ENCODE measurements around the gene MAST4.

The MAST4 gene

DNA sequence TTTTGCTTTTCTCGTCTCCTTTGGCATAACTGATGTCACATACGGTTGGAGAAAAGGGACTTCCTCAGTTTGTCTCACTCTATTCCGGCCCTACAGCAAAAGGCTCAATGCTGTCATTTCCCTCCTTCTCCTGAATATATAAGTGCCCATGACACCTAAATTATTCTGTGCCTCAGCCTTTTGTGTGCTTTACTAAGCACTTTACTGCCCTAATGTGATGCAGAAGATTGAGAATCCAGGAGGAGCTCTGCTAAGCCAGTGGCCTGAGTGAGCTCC, 592.8 kb downstream of the MAST4 start:
- H3K4me3 ChIP-seq (ENCODE audit: low read depth, low read length): no peak overlapping the region
- H3K27ac ChIP-seq (ENCODE audit: low read depth, low read length): no peak overlapping the region

DNA sequence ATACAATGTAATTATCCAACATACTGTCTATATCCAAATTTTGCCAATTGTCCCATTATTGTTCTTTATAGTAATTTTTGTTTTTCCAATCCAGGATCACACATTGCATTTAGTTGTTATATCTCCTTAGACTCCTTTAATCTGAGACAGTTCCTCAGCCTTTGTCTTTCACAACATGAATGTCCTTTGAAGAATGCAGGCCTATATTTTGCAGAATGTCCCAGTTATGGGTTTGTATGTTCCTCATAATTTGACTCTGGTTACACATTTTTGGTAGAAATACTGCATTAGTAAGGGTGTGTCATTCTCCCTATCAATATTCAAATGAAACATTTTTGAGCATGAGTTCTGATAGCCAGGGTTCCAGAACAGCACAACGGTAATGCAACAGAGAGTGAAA, 593.7 kb downstream of the MAST4 start:
- Histone ChIP-seq H3K27ac (ENCODE audit: low read depth, low read length) (no peak overlapping the region), H3K4me1 (ENCODE audit: control insufficient read depth, insufficient read depth, low read length) (peaks cover 13% of the 10 kb centered on the region; the same call in 1 of the 2 replicates), H3K4me3 (ENCODE audit: low read depth, low read length) (no peak overlapping the region), H3K9me3 (ENCODE audit: control insufficient read depth, insufficient read depth, low read length) (no peaks in the 10 kb centered on the region), H3K36me3 (ENCODE audit: control insufficient read depth, insufficient read depth, low read length) (no peaks in the 10 kb centered on the region), H3K27me3 (ENCODE audit: control insufficient read depth, insufficient read depth, low read length) (no peaks in the 10 kb centered on the region), H3K9ac (ENCODE audit: low read depth, low read length) (no peak overlapping the region)

More for the DNA sequence above, 592.8 kb downstream of the MAST4 start:
- Histone ChIP-seq H3K36me3 (ENCODE audit: control insufficient read depth, insufficient read depth, low read length) (no peaks in the 10 kb centered on the region), H3K9ac (ENCODE audit: low read depth, low read length) (no peak overlapping the region), H3K4me1 (ENCODE audit: control insufficient read depth, insufficient read depth, low read length) (peaks cover 13% of the 10 kb centered on the region; the same call in 1 of the 2 replicates), H3K9me3 (ENCODE audit: control insufficient read depth, insufficient read depth, low read length) (no peaks in the 10 kb centered on the region), H3K27me3 (ENCODE audit: control insufficient read depth, insufficient read depth, low read length) (no peaks in the 10 kb centered on the region)

DNA sequence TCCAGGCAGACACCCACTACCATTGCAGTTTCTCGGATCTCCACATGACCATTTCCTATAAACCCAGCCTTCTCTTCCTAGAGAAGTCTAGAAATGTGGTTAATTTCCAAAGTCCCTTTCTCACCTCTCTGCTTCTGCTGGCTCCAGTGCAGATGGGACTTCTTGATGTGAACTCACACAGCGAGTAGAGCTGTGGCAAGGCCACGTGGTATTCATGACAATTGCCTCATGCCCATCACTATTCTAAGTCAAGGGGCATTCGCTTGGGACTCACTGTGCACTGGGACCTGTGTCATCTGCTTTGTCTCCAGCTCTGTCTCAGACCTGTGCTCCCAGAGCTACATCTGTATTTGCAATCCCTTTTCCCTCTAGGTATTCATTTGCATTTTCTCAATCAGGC, 594.2 kb downstream of the MAST4 start:
- Histone ChIP-seq H3K9me3 (ENCODE audit: control insufficient read depth, insufficient read depth, low read length) (no peaks in the 10 kb centered on the region), H3K4me1 (ENCODE audit: control insufficient read depth, insufficient read depth, low read length) (peaks cover 13% of the 10 kb centered on the region; the same call in 1 of the 2 replicates), H3K36me3 (ENCODE audit: control insufficient read depth, insufficient read depth, low read length) (no peaks in the 10 kb centered on the region), H3K4me3 (ENCODE audit: low read depth, low read length) (no peak overlapping the region), H3K27me3 (ENCODE audit: control insufficient read depth, insufficient read depth, low read length) (no peaks in the 10 kb centered on the region), H3K27ac (ENCODE audit: low read depth, low read length) (no peak overlapping the region), H3K9ac (ENCODE audit: low read depth, low read length) (no peak overlapping the region)

DNA sequence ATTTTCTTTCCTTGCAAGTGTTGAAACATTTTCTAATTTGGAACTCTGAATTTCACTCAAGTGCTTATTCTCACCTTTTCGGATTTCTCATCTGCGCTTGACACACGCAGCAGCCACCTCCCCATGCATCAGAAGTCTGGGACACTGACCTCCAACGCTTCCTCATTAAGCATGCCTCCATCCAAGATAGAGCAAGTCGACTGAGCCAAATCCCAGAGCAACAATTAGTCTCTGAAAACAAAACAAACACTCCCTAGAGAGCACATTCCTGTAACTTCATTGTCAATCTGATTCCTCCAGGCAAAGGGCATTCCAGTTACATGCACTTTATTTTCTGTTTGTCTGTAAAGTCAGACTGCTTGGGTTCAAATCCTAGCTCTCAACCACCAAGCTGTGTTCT, 594.7 kb downstream of the MAST4 start:
- H3K36me3 ChIP-seq (ENCODE audit: control insufficient read depth, insufficient read depth, low read length): no peaks in the 10 kb centered on the region
- H3K4me1 ChIP-seq (ENCODE audit: control insufficient read depth, insufficient read depth, low read length): peaks cover 13% of the 10 kb centered on the region; the same call in 1 of the 2 replicates
- H3K9ac ChIP-seq (ENCODE audit: low read depth, low read length): no peak overlapping the region
- no peak overlapping the region for H3K4me3 ChIP-seq (ENCODE audit: low read depth, low read length)
- no peak overlapping the region for H3K27ac ChIP-seq (ENCODE audit: low read depth, low read length)
- H3K27me3 ChIP-seq (ENCODE audit: control insufficient read depth, insufficient read depth, low read length): no peaks in the 10 kb centered on the region
- no peaks in the 10 kb centered on the region for H3K9me3 ChIP-seq (ENCODE audit: control insufficient read depth, insufficient read depth, low read length)

DNA sequence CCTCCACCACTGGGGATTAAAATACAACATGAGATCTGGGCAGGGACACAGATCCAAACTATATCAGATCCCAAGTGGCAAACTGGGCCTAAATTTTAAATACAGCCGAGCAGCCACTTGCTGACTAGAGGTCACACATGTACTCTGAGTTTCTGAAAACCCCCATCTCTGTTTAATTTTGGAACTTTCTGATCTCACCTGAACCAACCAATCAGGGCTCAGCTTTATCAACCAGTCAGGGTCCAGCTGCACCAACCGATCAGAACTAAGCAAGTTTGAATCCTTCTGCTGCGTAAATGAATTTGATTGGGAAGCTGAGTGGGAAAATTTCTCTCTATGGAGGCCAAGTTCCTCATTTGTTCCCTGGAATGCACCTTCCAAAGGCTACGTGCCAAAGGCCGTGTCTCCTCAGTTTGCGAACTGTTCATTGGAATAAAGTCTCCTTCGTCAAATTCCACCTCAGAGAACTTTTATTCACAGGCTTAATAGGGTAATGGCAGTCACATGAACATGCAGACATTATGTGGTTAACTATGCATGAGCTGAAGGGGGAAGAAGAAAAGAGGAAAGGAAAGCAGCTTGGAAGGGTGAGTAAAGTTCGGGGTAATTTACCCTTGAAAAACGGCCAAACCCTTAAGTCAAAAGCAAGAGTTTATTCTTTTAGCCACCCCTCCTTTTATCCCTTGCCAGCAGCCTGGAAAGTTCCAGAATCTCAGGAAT, 596.7 kb downstream of the MAST4 start:
- Histone ChIP-seq H3K9me3 (ENCODE audit: control insufficient read depth, insufficient read depth, low read length) (no peaks in the 10 kb centered on the region), H3K4me3 (ENCODE audit: low read depth, low read length) (no peak overlapping the region), H3K9ac (ENCODE audit: low read depth, low read length) (no peak overlapping the region), H3K36me3 (ENCODE audit: control insufficient read depth, insufficient read depth, low read length) (no peaks in the 10 kb centered on the region), H3K27me3 (ENCODE audit: control insufficient read depth, insufficient read depth, low read length) (no peaks in the 10 kb centered on the region), H3K27ac (ENCODE audit: low read depth, low read length) (no peak overlapping the region), H3K4me1 (ENCODE audit: control insufficient read depth, insufficient read depth, low read length) (peaks cover 13% of the 10 kb centered on the region; the same call in 1 of the 2 replicates)

DNA sequence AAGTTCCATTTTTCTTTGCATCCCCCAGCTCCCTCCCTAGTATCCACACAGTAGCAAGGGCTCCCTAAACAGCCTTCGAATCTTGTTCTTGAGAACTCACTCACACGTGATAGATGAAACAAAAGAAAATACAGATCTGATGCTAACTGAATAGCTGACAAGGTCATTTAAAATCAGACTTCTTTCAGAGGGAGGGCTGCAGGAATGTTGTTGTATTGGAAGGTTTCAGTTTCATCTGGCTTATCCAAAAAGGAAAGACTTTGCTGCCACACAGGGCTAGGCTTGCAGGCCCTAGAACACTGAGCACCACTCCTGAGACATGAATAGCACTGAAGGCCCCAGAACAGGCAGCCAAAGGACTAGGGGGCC, 597.2 kb downstream of the MAST4 start:
- H3K27me3 ChIP-seq (ENCODE audit: control insufficient read depth, insufficient read depth, low read length): no peaks in the 10 kb centered on the region
- H3K9ac ChIP-seq (ENCODE audit: low read depth, low read length): no peak overlapping the region
- no peak overlapping the region for H3K4me3 ChIP-seq (ENCODE audit: low read depth, low read length)
- no peaks in the 10 kb centered on the region for H3K9me3 ChIP-seq (ENCODE audit: control insufficient read depth, insufficient read depth, low read length)
- no peak overlapping the region for H3K27ac ChIP-seq (ENCODE audit: low read depth, low read length)
- peaks cover 13% of the 10 kb centered on the region; the same call in 1 of the 2 replicates for H3K4me1 ChIP-seq (ENCODE audit: control insufficient read depth, insufficient read depth, low read length)
- H3K36me3 ChIP-seq (ENCODE audit: control insufficient read depth, insufficient read depth, low read length): no peaks in the 10 kb centered on the region

DNA sequence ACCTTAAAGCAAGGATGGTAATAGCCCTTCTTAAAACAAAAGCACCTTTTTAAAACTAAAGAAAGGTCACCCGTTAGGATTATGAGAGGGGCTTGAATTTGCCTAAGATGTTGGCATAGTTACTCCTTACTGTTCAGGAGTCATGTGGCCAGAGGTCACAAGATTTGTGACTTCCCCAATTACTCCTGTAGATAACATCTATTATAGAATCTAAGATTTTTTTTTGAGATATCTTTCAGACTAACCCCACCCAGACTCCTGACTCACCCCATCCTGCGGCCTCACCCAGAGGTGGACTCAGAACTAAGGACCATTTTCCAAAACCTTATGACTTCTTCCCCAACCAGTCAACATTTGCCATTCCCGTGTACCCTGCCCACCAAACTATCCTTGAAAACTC, 598.0 kb downstream of the MAST4 start:
- Histone ChIP-seq H3K9ac (ENCODE audit: low read depth, low read length) (no peak overlapping the region), H3K4me3 (ENCODE audit: low read depth, low read length) (no peak overlapping the region), H3K4me1 (ENCODE audit: control insufficient read depth, insufficient read depth, low read length) (peaks cover 13% of the 10 kb centered on the region; the same call in 1 of the 2 replicates), H3K9me3 (ENCODE audit: control insufficient read depth, insufficient read depth, low read length) (no peaks in the 10 kb centered on the region), H3K27ac (ENCODE audit: low read depth, low read length) (no peak overlapping the region), H3K27me3 (ENCODE audit: control insufficient read depth, insufficient read depth, low read length) (no peaks in the 10 kb centered on the region), H3K36me3 (ENCODE audit: control insufficient read depth, insufficient read depth, low read length) (no peaks in the 10 kb centered on the region)

DNA sequence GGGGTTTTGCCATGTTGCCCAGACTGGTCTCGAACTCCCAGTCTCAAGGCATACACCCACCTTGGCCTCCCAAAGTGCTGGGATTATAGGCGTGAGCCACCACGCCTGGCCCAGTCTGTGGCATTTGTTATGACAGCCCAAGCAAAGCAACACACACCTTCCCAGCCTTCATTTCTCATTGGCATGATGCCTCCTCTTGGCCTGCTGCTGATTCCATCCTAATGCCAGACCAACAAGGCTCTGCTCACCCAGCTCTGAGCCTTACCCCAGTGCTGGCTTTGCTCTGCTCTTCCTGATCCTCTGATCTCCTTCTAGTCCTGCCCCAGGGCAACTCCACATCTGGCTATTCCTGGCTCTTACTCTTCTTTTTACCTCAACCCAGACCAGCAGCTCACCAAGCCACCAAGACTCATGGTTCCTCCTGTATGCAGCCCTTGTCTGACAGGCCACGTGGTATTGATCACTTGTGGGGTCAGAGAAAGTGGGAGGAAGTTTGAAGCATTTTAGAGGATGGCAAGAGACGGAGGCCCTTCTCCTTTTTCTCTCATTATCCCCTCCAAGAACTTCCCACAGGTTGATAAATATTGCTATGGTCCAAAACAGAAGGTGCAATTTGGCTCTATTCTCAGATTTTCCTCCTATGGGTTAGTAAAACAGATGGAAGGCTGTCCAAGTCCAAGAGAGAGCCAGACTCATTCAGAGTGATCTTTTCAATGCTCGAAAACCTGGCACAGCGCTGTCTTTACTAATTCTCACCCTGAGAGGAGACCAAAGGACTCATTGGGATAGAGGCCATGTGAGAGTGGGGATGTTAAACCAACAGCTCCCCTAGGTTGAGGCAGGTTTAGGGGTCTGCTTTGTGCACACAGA, 599.4 kb downstream of the MAST4 start:
- no peak overlapping the region for H3K4me3 ChIP-seq (ENCODE audit: low read depth, low read length)
- H3K27ac ChIP-seq (ENCODE audit: low read depth, low read length): no peak overlapping the region
- H3K9me3 ChIP-seq (ENCODE audit: control insufficient read depth, insufficient read depth, low read length): no peaks in the 10 kb centered on the region
- H3K4me1 ChIP-seq (ENCODE audit: control insufficient read depth, insufficient read depth, low read length): peaks cover 8% of the 10 kb centered on the region; the same call in 1 of the 2 replicates
- H3K27me3 ChIP-seq (ENCODE audit: control insufficient read depth, insufficient read depth, low read length): no peaks in the 10 kb centered on the region
- no peak overlapping the region for H3K9ac ChIP-seq (ENCODE audit: low read depth, low read length)
- H3K36me3 ChIP-seq (ENCODE audit: control insufficient read depth, insufficient read depth, low read length): no peaks in the 10 kb centered on the region

DNA sequence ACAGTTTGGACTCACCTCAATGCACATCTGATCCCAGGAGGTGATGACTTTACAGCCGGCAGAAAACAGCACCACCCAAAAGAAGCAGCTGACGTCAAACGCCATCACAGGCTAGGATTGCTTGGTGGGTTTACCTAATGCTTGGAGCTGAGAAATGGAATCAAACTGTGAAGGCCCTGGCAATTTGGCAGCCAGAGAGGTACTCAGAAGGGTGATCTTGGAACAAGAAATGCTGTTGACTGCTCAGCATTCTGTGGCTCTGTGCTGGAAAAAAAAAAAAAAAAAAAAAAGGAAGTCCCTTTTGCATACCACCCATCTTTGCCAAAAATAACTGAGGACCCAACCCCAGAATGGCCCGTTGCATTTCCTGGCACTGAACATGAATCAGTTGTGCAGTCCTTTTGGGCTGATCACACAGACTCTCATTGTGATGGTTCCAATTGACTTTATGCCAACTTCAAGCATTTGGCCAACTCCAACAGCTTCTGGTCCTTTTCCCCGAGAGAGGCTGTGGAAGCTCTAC, 600.4 kb downstream of the MAST4 start, which contains the start of gene CD180:
Gene CD180, minus strand, starts transcription at position 263 of the 523 bp plus-strand sequence. Its CDS starts 158 bp downstream, at position 105.
- Histone ChIP-seq H3K9ac (ENCODE audit: low read depth, low read length) (no peak within 1 kb of the TSS), H3K9me3 (ENCODE audit: control insufficient read depth, insufficient read depth, low read length) (no peaks in the 10 kb centered on the region), H3K27me3 (ENCODE audit: control insufficient read depth, insufficient read depth, low read length) (no peaks in the 10 kb centered on the region), H3K36me3 (ENCODE audit: control insufficient read depth, insufficient read depth, low read length) (no peaks in the 10 kb centered on the region), H3K4me1 (ENCODE audit: control insufficient read depth, insufficient read depth, low read length) (no peaks in the 10 kb centered on the region; the same call in 1 of the 2 replicates), H3K4me3 (ENCODE audit: low read depth, low read length) (no peak within 1 kb of the TSS), H3K27ac (ENCODE audit: low read depth, low read length) (no peak within 1 kb of the TSS)

DNA sequence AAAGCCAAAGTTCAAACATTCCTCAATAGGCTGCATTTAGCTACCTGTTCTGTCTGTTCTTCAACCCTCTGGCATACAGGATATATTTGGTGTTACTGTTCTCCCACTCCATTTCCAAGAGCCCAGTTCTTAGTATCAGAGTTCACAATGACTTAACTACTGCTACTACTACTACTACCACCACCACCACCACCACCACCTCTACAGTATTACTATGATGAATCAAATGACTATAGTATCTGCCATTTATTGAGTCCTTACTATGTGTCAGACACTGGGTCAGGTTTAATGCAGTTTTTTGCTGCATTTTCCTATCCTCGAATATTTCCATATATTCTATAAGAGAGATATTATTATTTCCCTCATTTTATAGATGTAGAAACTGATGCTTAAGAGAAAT, 601.3 kb downstream of the MAST4 start:
- H3K27ac ChIP-seq (ENCODE audit: low read depth, low read length): no peak overlapping the region

DNA sequence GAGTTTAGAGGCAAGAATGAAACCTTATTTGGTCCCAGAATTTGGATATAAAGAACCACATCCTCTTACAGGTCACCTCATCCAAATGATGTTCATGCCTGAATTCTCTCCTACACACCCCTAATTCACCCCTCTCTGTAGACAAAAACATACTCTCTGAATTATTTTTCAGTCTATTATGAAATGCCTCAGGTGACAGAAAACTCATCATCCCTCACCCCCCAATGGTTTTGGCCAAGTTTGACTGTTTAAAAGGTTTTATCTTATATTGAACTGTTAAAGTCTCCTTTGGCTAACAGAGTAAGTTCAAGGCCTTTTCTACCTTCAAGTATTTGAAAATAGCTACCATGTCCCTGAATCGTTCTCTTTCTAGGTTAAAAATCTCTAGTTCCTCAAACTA, 602.7 kb downstream of the MAST4 start:
- no peaks in the 10 kb centered on the region for H3K36me3 ChIP-seq (ENCODE audit: control insufficient read depth, insufficient read depth, low read length)
- no peak overlapping the region for H3K9ac ChIP-seq (ENCODE audit: low read depth, low read length)
- no peaks in the 10 kb centered on the region for H3K9me3 ChIP-seq (ENCODE audit: control insufficient read depth, insufficient read depth, low read length)
- no peaks in the 10 kb centered on the region for H3K4me1 ChIP-seq (ENCODE audit: control insufficient read depth, insufficient read depth, low read length)
- H3K27me3 ChIP-seq (ENCODE audit: control insufficient read depth, insufficient read depth, low read length): no peaks in the 10 kb centered on the region
- H3K4me3 ChIP-seq (ENCODE audit: low read depth, low read length): no peak overlapping the region
- H3K27ac ChIP-seq (ENCODE audit: low read depth, low read length): no peak overlapping the region

More for the DNA sequence above, 601.3 kb downstream of the MAST4 start:
- Histone ChIP-seq H3K9me3 (ENCODE audit: control insufficient read depth, insufficient read depth, low read length) (no peaks in the 10 kb centered on the region), H3K27me3 (ENCODE audit: control insufficient read depth, insufficient read depth, low read length) (no peaks in the 10 kb centered on the region), H3K36me3 (ENCODE audit: control insufficient read depth, insufficient read depth, low read length) (no peaks in the 10 kb centered on the region), H3K4me3 (ENCODE audit: low read depth, low read length) (no peak overlapping the region), H3K9ac (ENCODE audit: low read depth, low read length) (no peak overlapping the region), H3K4me1 (ENCODE audit: control insufficient read depth, insufficient read depth, low read length) (no peaks in the 10 kb centered on the region)
